Liver (tissue), 9 donors: ENCODE measurements around the gene GPR107. TPM values are rescaled to one million over a fixed set of nuclear protein-coding genes. Genes with fewer than 3 reads are reported as not detected.

Source experiments
- DNase-seq: peaks from one replicate; pipeline ENCODE4 v3.0.0-alpha.2; 2017; ENCODE audit warnings: low spot score
- H3K27ac ChIP-seq, 2 donors: one replicate each; pipeline ENCODE4 v1.7.0; 2013; ENCODE audit warnings: inconsistent platforms in 2 of 2, low read length in 2 of 2, control low read depth in 1 of 2, low read depth in 1 of 2, mild to moderate bottlenecking in 1 of 2
- H3K27me3 ChIP-seq, 4 donors: one replicate each; pipeline versions ENCODE4 v1.6.1 to v1.7.0; 2013; ENCODE audit warnings: low read length in 3 of 4, inconsistent platforms in 1 of 4, mild to moderate bottlenecking in 1 of 4, moderate library complexity in 1 of 4; ENCODE audit not compliant: control insufficient read depth in 4 of 4, insufficient read depth in 4 of 4
- H3K36me3 ChIP-seq, 4 donors: one replicate each; pipeline versions ENCODE4 v1.6.1 to v1.7.0; 2013; ENCODE audit warnings: low read length in 3 of 4, mild to moderate bottlenecking in 3 of 4, low read depth in 1 of 4, moderate library complexity in 1 of 4; ENCODE audit not compliant: control insufficient read depth in 4 of 4, insufficient read depth in 3 of 4
- H3K4me1 ChIP-seq, 4 donors: one replicate each; pipeline versions ENCODE4 v1.6.1 to v1.7.0; 2013; ENCODE audit warnings: low read length in 3 of 4, mild to moderate bottlenecking in 3 of 4, moderate library complexity in 1 of 4; ENCODE audit not compliant: control insufficient read depth in 4 of 4, insufficient read depth in 4 of 4
- H3K4me3 ChIP-seq, 3 donors: one replicate each; pipeline versions ENCODE4 v1.6.1 to v1.7.0; 2013; ENCODE audit warnings: low read length in 3 of 3, control low read depth in 1 of 3, low read depth in 1 of 3, mild to moderate bottlenecking in 1 of 3
- H3K9ac ChIP-seq, 2 donors: one replicate each; pipeline ENCODE4 v1.7.0; 2013; ENCODE audit warnings: low read length in 2 of 2, mild to moderate bottlenecking in 2 of 2, moderate library complexity in 2 of 2, control low read depth in 1 of 2, low read depth in 1 of 2
- H3K9me3 ChIP-seq, 4 donors: one replicate each; pipeline versions ENCODE4 v1.6.1 to v1.7.0; 2013; ENCODE audit warnings: low read length in 3 of 4; ENCODE audit not compliant: control insufficient read depth in 4 of 4
- ATF3 ChIP-seq: IDR thresholded peaks from 2 replicates; pipeline ENCODE4 v1.6.1; 2016; ENCODE audit warnings: antibody characterized with exemption
- EGR1 ChIP-seq, 2 donors: IDR thresholded peaks; 2 replicates each; pipeline ENCODE4 v1.6.1; 2016 to 2018; ENCODE audit warnings: antibody characterized with exemption in 2 of 2, low read depth in 2 of 2
- FOXA1 ChIP-seq: IDR thresholded peaks from 2 replicates; pipeline ENCODE4 v1.6.1; 2016; ENCODE audit warnings: antibody characterized with exemption
- FOXA2 ChIP-seq: IDR thresholded peaks from 2 replicates; pipeline ENCODE4 v1.6.1; 2016; ENCODE audit warnings: antibody characterized with exemption
- GABPA ChIP-seq, 2 donors: IDR thresholded peaks in 1 of 2; conservative IDR thresholded peaks in 1 of 2; 2 replicates each; pipeline ENCODE4 v1.6.1; 2016; ENCODE audit warnings: antibody characterized with exemption in 2 of 2, mild to moderate bottlenecking in 1 of 2, moderate library complexity in 1 of 2
- HNF4A ChIP-seq, 2 donors: conservative IDR thresholded peaks; 2 replicates each; pipeline ENCODE4 v1.6.1; 2016; ENCODE audit warnings: antibody characterized with exemption in 2 of 2, mild to moderate bottlenecking in 2 of 2
- HNF4G ChIP-seq: IDR thresholded peaks from 2 replicates; pipeline ENCODE4 v1.6.1; 2016; ENCODE audit warnings: antibody characterized with exemption
- JUND ChIP-seq, 2 donors: IDR thresholded peaks; 2 replicates each; pipeline ENCODE4 v1.6.1; 2016; ENCODE audit warnings: antibody characterized with exemption in 2 of 2
- NR2F2 ChIP-seq: IDR thresholded peaks from 2 replicates; pipeline ENCODE4 v1.6.1; 2016; ENCODE audit warnings: antibody characterized with exemption
- RAD21 ChIP-seq, 2 donors: IDR thresholded peaks; 2 replicates each; pipeline ENCODE4 v1.6.1; 2016; ENCODE audit warnings: antibody characterized with exemption in 2 of 2, mild to moderate bottlenecking in 2 of 2
- RXRA ChIP-seq, 2 donors: IDR thresholded peaks; 2 replicates each; pipeline ENCODE4 v1.6.1; 2017 to 2018; ENCODE audit warnings: antibody characterized with exemption in 2 of 2, mild to moderate bottlenecking in 1 of 2
- SP1 ChIP-seq: IDR thresholded peaks from 2 replicates; pipeline ENCODE4 v1.6.1; 2018; ENCODE audit warnings: antibody characterized with exemption, mild to moderate bottlenecking
- YY1 ChIP-seq: IDR thresholded peaks from 2 replicates; pipeline ENCODE4 v1.6.1; 2016; ENCODE audit warnings: antibody characterized with exemption, mild to moderate bottlenecking
- ZBTB33 ChIP-seq: IDR thresholded peaks from 2 replicates; pipeline ENCODE4 v1.6.1; 2016; ENCODE audit warnings: antibody characterized with exemption
- WGBS: extraction: QIAGEN DNeasy Blood & Tissue Kit; methylation state at CpG from one replicate; pipeline ENCODE4 v1.1.7; 2013; 5-methylcytosine and 5-hydroxymethylcytosine counted together
- polyA plus RNA-seq, 2 donors: library from polyadenylated mRNA; stranded (reverse) in 1 of 2; unstranded in 1 of 2; fragments of 200-250 nt in 1 of 2; fragments of >200 nt in 1 of 2; fragmentation: Nextera tagmentation in 1 of 2; extraction: Ambion mirVana in 1 of 2; gene quantifications; one replicate each; pipeline versions ENCODE4 v1.2.1 to v1.2.3, GENCODE V29; 2013 to 2015
- total RNA-seq, 2 donors: library from RNA; depleted of rRNA; stranded (reverse); fragments of >200 nt; gene quantifications; one replicate each; pipeline ENCODE4 v1.2.3, GENCODE V29; 2014
- TF ChIP-seq, protein P1 (sequence below): IDR thresholded peaks from 2 replicates; pipeline ENCODE4 v1.6.1; 2016; ENCODE audit warnings: antibody characterized with exemption
- TF ChIP-seq, protein P2 (sequence below): IDR thresholded peaks from 2 replicates; pipeline ENCODE4 v1.6.1; 2016; ENCODE audit warnings: antibody characterized with exemption, mild to moderate bottlenecking
- donor health status: healthy.
- donor health status: healthy.
- donor health status: healthy.
- donor health status: healthy.
- donor health status: healthy.

Gene GPR107
- total and polyA plus RNA-seq, 4 donors = 3.8 to 17.2 (median 11.4) TPM

DNA sequence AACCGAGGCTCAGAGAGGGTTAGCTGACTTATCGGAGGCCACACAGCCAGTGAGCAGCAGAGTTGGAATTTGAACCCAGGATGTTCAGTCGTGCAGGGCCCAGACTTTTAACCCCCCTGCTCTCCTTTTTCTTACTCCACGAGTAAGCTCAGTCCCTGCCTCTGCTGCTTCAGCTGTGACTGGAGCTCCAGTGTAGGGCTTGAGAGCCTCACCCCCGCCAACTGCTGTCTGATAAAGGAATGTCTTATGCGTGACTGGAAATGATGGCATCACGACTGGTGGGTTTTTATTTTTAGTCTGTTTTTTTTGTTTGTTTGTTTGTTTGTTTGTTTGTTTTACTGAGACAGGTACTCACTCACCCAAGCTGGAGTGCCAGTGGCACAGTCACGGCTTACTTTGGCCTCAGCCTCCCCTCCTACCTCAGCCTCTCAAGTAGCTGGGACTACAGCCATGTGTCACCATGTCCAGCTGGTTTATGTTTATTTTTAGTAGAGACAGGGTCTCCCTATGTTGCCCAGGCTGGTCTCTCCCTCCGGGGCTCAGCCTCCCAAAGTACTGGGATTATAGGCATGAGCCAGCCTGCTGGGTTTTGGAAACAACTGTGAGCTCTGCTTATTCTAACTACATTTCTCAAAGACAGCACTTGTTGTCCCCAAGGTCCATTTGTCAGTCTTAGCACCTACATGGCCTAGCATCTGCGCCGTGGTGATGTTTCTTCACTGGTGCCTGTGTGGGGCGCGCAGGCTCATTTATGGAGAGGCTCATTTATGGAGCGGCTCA, 66.0 kb downstream of the GPR107 start (continued):
- TF ChIP-seq ZBTB33 (no peak), FOXA1 (no peak), HNF4G (no peak)
- TF ChIP-seq, protein P1, sequence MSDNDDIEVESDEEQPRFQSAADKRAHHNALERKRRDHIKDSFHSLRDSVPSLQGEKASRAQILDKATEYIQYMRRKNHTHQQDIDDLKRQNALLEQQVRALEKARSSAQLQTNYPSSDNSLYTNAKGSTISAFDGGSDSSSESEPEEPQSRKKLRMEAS = no peak

DNA sequence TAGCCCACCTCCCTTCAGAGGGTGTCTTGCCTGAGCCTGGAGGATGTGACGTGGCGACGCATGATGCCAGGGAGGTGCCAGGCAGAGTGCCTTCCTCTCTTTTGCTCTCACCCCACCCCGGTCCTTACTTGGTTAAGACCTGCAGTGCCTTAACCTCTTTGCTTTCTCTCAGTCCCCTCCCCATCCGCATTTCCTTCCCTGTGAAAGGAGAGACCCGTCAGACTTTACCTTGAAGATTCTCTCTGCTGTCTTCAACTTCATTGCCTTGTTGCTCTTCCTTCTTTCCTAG, 66.5 kb downstream of the GPR107 start:
- DNase-seq = no peak
- Histone ChIP-seq H3K4me1 (no peaks in the 10 kb centered on the region), H3K36me3 (peaks cover 5 to 35% (median 10%) of the 10 kb centered on the region in 4 donors), H3K9me3 (no peaks in the 10 kb centered on the region), H3K9ac (no peak overlapping the region), H3K27me3 (no peaks in the 10 kb centered on the region), H3K4me3 (no peak overlapping the region), H3K27ac (no peak overlapping the region)
- WGBS = 78% methylated on average over 6 of the region's 6 CpGs
- TF ChIP-seq YY1 = no peak
- TF ChIP-seq ATF3 = no peak
- no peak for TF ChIP-seq HNF4A (conservative IDR thresholded peaks at IDR 0.05)

DNA sequence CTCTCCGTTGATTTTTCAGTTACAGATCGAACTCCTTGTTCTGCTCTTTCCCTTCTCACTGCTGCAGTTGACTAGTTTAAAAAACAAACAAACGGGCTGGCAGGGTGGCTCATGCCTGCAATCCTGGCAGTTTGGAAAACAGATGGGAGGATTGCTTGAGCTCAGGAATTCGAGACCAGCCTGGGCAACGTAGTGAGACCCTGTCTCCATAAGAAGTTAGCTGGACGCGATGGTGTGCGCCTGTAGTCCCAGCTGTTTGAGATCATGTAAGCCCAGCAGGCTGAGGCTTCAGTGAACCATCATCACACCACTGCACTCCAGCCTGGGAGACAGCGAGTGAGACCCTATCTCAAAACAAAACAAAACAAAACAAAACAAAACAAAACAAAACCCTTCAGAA, 67.1 kb downstream of the GPR107 start:
- 71% methylated on average over 9 of the region's 9 CpGs for WGBS
- H3K27me3 ChIP-seq = no peaks in the 10 kb centered on the region
- H3K36me3 ChIP-seq = peaks cover 5 to 35% (median 9%) of the 10 kb centered on the region in 4 donors

GRCh38 chr9:130122456-130122855, 68.8 kb downstream of the GPR107 start:
- Histone ChIP-seq H3K9me3 (no peaks in the 10 kb centered on the region), H3K4me1 (no peaks in the 10 kb centered on the region), H3K27ac (no peak overlapping the region), H3K4me3 (no peak overlapping the region), H3K27me3 (no peaks in the 10 kb centered on the region), H3K36me3 (peaks cover 5 to 32% (median 9%) of the 10 kb centered on the region in 4 donors), H3K9ac (no peak overlapping the region)
- DNase-seq = no peak
- 85% methylated on average over 7 of the region's 7 CpGs for WGBS
- TF ChIP-seq EGR1 (IDR thresholded peaks at IDR 0.05; ENCODE audit: low read depth in 2 of 2) = no peak
- TF ChIP-seq SP1 = no peak
- no peak for TF ChIP-seq NR2F2
- no peak for TF ChIP-seq HNF4A (conservative IDR thresholded peaks at IDR 0.05)
- no peak for TF ChIP-seq ATF3
- TF ChIP-seq HNF4G = no peak
- no peak for TF ChIP-seq FOXA1
- TF ChIP-seq JUND (IDR thresholded peaks at IDR 0.05) = no peak
- TF ChIP-seq, protein P2, sequence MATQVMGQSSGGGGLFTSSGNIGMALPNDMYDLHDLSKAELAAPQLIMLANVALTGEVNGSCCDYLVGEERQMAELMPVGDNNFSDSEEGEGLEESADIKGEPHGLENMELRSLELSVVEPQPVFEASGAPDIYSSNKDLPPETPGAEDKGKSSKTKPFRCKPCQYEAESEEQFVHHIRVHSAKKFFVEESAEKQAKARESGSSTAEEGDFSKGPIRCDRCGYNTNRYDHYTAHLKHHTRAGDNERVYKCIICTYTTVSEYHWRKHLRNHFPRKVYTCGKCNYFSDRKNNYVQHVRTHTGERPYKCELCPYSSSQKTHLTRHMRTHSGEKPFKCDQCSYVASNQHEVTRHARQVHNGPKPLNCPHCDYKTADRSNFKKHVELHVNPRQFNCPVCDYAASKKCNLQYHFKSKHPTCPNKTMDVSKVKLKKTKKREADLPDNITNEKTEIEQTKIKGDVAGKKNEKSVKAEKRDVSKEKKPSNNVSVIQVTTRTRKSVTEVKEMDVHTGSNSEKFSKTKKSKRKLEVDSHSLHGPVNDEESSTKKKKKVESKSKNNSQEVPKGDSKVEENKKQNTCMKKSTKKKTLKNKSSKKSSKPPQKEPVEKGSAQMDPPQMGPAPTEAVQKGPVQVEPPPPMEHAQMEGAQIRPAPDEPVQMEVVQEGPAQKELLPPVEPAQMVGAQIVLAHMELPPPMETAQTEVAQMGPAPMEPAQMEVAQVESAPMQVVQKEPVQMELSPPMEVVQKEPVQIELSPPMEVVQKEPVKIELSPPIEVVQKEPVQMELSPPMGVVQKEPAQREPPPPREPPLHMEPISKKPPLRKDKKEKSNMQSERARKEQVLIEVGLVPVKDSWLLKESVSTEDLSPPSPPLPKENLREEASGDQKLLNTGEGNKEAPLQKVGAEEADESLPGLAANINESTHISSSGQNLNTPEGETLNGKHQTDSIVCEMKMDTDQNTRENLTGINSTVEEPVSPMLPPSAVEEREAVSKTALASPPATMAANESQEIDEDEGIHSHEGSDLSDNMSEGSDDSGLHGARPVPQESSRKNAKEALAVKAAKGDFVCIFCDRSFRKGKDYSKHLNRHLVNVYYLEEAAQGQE = no peak
- TF ChIP-seq RXRA (IDR thresholded peaks at IDR 0.05) = no peak
- TF ChIP-seq GABPA (IDR thresholded peaks at IDR 0.05 in 1 of 2, conservative IDR thresholded peaks at IDR 0.05 in 1 of 2) = no peak
- TF ChIP-seq RAD21 (IDR thresholded peaks at IDR 0.05) = no peak
- no peak for TF ChIP-seq YY1
- no peak for TF ChIP-seq FOXA2
- TF ChIP-seq, protein P1 = no peak

More for the DNA sequence above, 67.1 kb downstream of the GPR107 start:
- H3K4me3 ChIP-seq = no peak overlapping the region
- H3K9me3 ChIP-seq = no peaks in the 10 kb centered on the region
- H3K27ac ChIP-seq = no peak overlapping the region
- TF ChIP-seq NR2F2 = no peak
- TF ChIP-seq, protein P1 = no peak
- no peak for TF ChIP-seq ATF3
- H3K9ac ChIP-seq = no peak overlapping the region
- no peak for DNase-seq
- no peaks in the 10 kb centered on the region for H3K4me1 ChIP-seq
